HEK293 (cell line): ENCODE results near the gene MLLT3.
A peak's percentile ranks its signal among the peaks of the same experiment; 100 is the strongest.

ENCODE experiments used
- CTCF ChIA-PET: fragments of 350-600 bp; formaldehyde crosslinking; extraction: SDS; loops from one replicate; lab custom pipeline; 2021; ENCODE audit warnings: antibody characterized with exemption; lab: Yijun Ruan, JAX
- POLR2A ChIA-PET: fragments of 300-600 bp; formaldehyde crosslinking; extraction: SDS; loops from one replicate; lab custom pipeline; 2020; ENCODE audit warnings: antibody characterized with exemption, inconsistent platforms; lab: Yijun Ruan, JAX
- H3K27ac ChIP-seq: fragments of 200-500 bp; sonication (Bioruptor generic); 2 replicates; pipeline ENCODE4 v1.5.1; 2014; ENCODE audit warnings: low read depth, low read length, control low read depth, inconsistent platforms; ENCODE audit errors: extremely low read depth
- H3K36me3 ChIP-seq, 2 experiments: fragments of 200-500 bp in 1 of 2; sonication (Bioruptor generic) in 1 of 2; 1 replicate in 1 of 2; 2 replicates in 1 of 2; pipeline ENCODE4 v1.5.1; 2014 to 2017; ENCODE audit warnings: inconsistent platforms in 2 of 2, low read length in 2 of 2; ENCODE audit not compliant: control insufficient read depth in 2 of 2, insufficient read depth in 1 of 2
- H3K4me1 ChIP-seq: fragments of 200-500 bp; sonication (Bioruptor generic); 2 replicates; pipeline ENCODE4 v1.5.1; 2014; ENCODE audit warnings: mild to moderate bottlenecking, low read length, inconsistent platforms; ENCODE audit not compliant: control insufficient read depth, insufficient read depth
- H3K4me3 ChIP-seq: 2 replicates; pipeline ENCODE4 v1.5.1; 2011; ENCODE audit warnings: low read depth, mild to moderate bottlenecking, control low read depth, low read length, moderate library complexity
- H3K9me3 ChIP-seq: fragments of 200-500 bp; sonication (Bioruptor generic); 2 replicates; pipeline ENCODE4 v1.5.1; 2014; ENCODE audit warnings: low read depth, low read length, inconsistent platforms; ENCODE audit not compliant: control insufficient read depth, insufficient read depth
- GLIS1 ChIP-seq: fragments of 450-650 bp; formaldehyde crosslinking; IDR thresholded peaks from 2 replicates; pipeline ENCODE4 v1.5.1; 2016; ENCODE audit warnings: missing biosample characterization, missing genetic modification characterization
- KLF9 ChIP-seq: fragments of 450-650 bp; formaldehyde crosslinking; IDR thresholded peaks from 2 replicates; pipeline ENCODE4 v1.5.1; 2016; ENCODE audit warnings: missing biosample characterization, missing genetic modification characterization, low read depth
- MEIS1 ChIP-seq: sonication (generic); formaldehyde crosslinking; IDR thresholded peaks from 2 replicates; pipeline ENCODE4 v1.8.1; 2022; ENCODE audit warnings: missing genetic modification reagents, mild to moderate bottlenecking, borderline replicate concordance
- SCRT2 ChIP-seq: fragments of 450-650 bp; formaldehyde crosslinking; IDR thresholded peaks from 2 replicates; pipeline ENCODE4 v1.5.1; 2016; ENCODE audit warnings: missing biosample characterization, missing genetic modification characterization
- SETDB1 ChIP-seq: IDR thresholded peaks from one replicate; pipeline ENCODE4 v1.6.1; 2017; ENCODE audit warnings: mild to moderate bottlenecking, low read length, moderate library complexity, mixed read lengths; ENCODE audit not compliant: insufficient read length
- WT1 ChIP-seq: fragments of 450-650 bp; formaldehyde crosslinking; IDR thresholded peaks from 2 replicates; pipeline ENCODE4 v1.5.1; 2016; ENCODE audit warnings: missing biosample characterization, missing genetic modification characterization
- ZNF140 ChIP-seq: fragments of 450-650 bp; formaldehyde crosslinking; IDR thresholded peaks from 2 replicates; pipeline ENCODE4 v1.5.1; 2016; ENCODE audit warnings: missing biosample characterization, missing genetic modification characterization
- ZNF16 ChIP-seq: fragments of 450-650 bp; formaldehyde crosslinking; IDR thresholded peaks from 2 replicates; pipeline ENCODE4 v1.5.1; 2016; ENCODE audit warnings: low read depth, missing biosample characterization, missing genetic modification characterization
- ZNF169 ChIP-seq: fragments of 450-650 bp; formaldehyde crosslinking; IDR thresholded peaks from 2 replicates; pipeline ENCODE4 v1.5.1; 2016; ENCODE audit warnings: missing biosample characterization, missing genetic modification characterization
- ZNF404 ChIP-seq: fragments of 450-650 bp; formaldehyde crosslinking; IDR thresholded peaks from 2 replicates; pipeline ENCODE4 v1.5.1; 2017; ENCODE audit warnings: missing biosample characterization, missing genetic modification characterization
- ZNF521 ChIP-seq: fragments of 450-650 bp; formaldehyde crosslinking; IDR thresholded peaks from 2 replicates; pipeline ENCODE4 v1.5.1; 2017; ENCODE audit warnings: missing biosample characterization, mild to moderate bottlenecking, missing genetic modification characterization
- ZNF558 ChIP-seq: fragments of 450-650 bp; formaldehyde crosslinking; IDR thresholded peaks from 2 replicates; pipeline ENCODE4 v1.5.1; 2016; ENCODE audit warnings: missing biosample characterization, missing genetic modification characterization
- ZNF660 ChIP-seq: fragments of 450-650 bp; IDR thresholded peaks from 2 replicates; pipeline ENCODE4 v1.5.1; 2018; ENCODE audit warnings: missing biosample characterization, mild to moderate bottlenecking, missing genetic modification characterization
- ZNF791 ChIP-seq: fragments of 450-650 bp; formaldehyde crosslinking; IDR thresholded peaks from 2 replicates; pipeline ENCODE4 v1.5.1; 2016; ENCODE audit warnings: missing biosample characterization, missing genetic modification characterization
- ZSCAN16 ChIP-seq: fragments of 450-650 bp; formaldehyde crosslinking; IDR thresholded peaks from 2 replicates; pipeline ENCODE4 v1.5.1; 2016; ENCODE audit warnings: missing biosample characterization, missing genetic modification characterization
- TF ChIP-seq, protein P1 (sequence below): fragments of 450-650 bp; formaldehyde crosslinking; IDR thresholded peaks from 2 replicates; pipeline ENCODE4 v1.5.1; 2017; ENCODE audit warnings: missing biosample characterization, missing genetic modification characterization
- TF ChIP-seq, protein P2 (sequence below): fragments of 450-650 bp; formaldehyde crosslinking; IDR thresholded peaks from 2 replicates; pipeline ENCODE4 v1.5.1; 2017; ENCODE audit warnings: missing biosample characterization, mild to moderate bottlenecking, missing genetic modification characterization, moderate library complexity
- TF ChIP-seq, protein P3 (sequence below): fragments of 450-650 bp; formaldehyde crosslinking; IDR thresholded peaks from 2 replicates; pipeline ENCODE4 v1.5.1; 2016; ENCODE audit warnings: missing biosample characterization, missing genetic modification characterization, low read depth

The MLLT3 gene

GRCh38 chr9:20373263-20373662 is 249.0 kb downstream of the MLLT3 start (continued):
- TF ChIP-seq KLF9 (no peak), ZNF558 (tag by site-specific recombination) (no peak)
- TF ChIP-seq, protein P1, sequence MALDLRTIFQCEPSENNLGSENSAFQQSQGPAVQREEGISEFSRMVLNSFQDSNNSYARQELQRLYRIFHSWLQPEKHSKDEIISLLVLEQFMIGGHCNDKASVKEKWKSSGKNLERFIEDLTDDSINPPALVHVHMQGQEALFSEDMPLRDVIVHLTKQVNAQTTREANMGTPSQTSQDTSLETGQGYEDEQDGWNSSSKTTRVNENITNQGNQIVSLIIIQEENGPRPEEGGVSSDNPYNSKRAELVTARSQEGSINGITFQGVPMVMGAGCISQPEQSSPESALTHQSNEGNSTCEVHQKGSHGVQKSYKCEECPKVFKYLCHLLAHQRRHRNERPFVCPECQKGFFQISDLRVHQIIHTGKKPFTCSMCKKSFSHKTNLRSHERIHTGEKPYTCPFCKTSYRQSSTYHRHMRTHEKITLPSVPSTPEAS (tag by site-specific recombination) = no peak

DNA sequence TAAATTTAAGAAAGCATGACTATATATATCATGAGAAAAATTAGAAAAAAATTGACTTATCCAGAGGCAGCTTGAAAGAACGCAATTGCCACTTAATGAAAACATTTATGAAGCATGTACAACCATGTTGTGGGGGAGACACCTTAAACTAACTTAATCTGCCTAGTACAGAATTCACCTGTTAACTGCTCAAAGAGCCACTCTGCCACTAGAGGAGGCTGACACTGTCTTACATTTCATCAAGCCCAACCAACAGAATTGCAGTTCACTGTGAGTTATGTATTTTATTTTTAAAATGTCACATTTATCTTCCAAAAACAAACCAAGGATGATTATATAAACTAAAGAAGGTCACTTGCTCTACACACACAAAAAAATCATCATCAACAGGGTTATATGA is 252.9 kb downstream of the MLLT3 start:
- no peaks in the 10 kb centered on the region for H3K9me3 ChIP-seq
- TF ChIP-seq SCRT2 (tag by site-specific recombination) (0 out of 2 replicates have a peak, but pooled peaks have one; percentile 19), MEIS1 (CRISPR knock-in tag) (no peak)
- TF ChIP-seq, protein P2, sequence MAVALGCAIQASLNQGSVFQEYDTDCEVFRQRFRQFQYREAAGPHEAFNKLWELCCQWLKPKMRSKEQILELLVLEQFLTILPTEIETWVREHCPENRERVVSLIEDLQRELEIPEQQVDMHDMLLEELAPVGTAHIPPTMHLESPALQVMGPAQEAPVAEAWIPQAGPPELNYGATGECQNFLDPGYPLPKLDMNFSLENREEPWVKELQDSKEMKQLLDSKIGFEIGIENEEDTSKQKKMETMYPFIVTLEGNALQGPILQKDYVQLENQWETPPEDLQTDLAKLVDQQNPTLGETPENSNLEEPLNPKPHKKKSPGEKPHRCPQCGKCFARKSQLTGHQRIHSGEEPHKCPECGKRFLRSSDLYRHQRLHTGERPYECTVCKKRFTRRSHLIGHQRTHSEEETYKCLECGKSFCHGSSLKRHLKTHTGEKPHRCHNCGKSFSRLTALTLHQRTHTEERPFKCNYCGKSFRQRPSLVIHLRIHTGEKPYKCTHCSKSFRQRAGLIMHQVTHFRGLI (tag by site-specific recombination) = peak; percentile 46; the same call in 1 of the 2 replicates

GRCh38 chr9:20367855-20368254 is 254.4 kb downstream of the MLLT3 start:
- Histone ChIP-seq H3K9me3 (no peaks in the 10 kb centered on the region), H3K4me1 (peaks cover 3% of the 10 kb centered on the region; the same call in 1 of the 2 replicates), H3K27ac (no peak overlapping the region), H3K4me3 (no peak overlapping the region), H3K36me3 (peaks cover 0 to 5% of the 10 kb centered on the region in 2 experiments; a peak in 1 of 3 replicates)
- TF ChIP-seq ZNF16 (tag by site-specific recombination) (no peak), ZNF404 (tag by site-specific recombination) (no peak), ZNF660 (tag by site-specific recombination) (no peak), GLIS1 (no peak), SETDB1 (no peak), ZNF521 (tag by site-specific recombination) (no peak), WT1 (no peak), ZNF140 (tag by site-specific recombination) (no peak), ZNF791 (tag by site-specific recombination) (no peak), ZNF169 (tag by site-specific recombination) (no peak), ZSCAN16 (tag by site-specific recombination) (no peak)
- TF ChIP-seq, protein P3, sequence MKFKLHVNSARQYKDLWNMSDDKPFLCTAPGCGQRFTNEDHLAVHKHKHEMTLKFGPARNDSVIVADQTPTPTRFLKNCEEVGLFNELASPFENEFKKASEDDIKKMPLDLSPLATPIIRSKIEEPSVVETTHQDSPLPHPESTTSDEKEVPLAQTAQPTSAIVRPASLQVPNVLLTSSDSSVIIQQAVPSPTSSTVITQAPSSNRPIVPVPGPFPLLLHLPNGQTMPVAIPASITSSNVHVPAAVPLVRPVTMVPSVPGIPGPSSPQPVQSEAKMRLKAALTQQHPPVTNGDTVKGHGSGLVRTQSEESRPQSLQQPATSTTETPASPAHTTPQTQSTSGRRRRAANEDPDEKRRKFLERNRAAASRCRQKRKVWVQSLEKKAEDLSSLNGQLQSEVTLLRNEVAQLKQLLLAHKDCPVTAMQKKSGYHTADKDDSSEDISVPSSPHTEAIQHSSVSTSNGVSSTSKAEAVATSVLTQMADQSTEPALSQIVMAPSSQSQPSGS (tag by site-specific recombination) = no peak
- POLR2A ChIA-PET = no interaction called here
- CTCF ChIA-PET = interaction anchor here (1.1 kb wide), 1 partner anchor 12 kb away, joined by 4 read pairs; no protein-coding TSS in a partner anchor

More for the DNA sequence above, 252.9 kb downstream of the MLLT3 start:
- ChIA-PET CTCF (interaction anchor here (1.3 kb wide), 1 partner anchor 155 kb away, joined by 3 read pairs; no protein-coding TSS in a partner anchor), POLR2A (interaction anchor here (1.3 kb wide), 1 partner anchor 12 kb away, joined by 3 read pairs; no protein-coding TSS in a partner anchor)
- H3K4me1 ChIP-seq = peaks cover 3% of the 10 kb centered on the region; the same call in 1 of the 2 replicates
- no peak overlapping the region for H3K4me3 ChIP-seq
- no peak overlapping the region for H3K27ac ChIP-seq
- H3K36me3 ChIP-seq = no peaks in the 10 kb centered on the region
